Activated B cell treated with CpG ODN at 0.5 μM for 24 hours (primary cell): ENCODE results near the gene LIFR. TPM values are rescaled to one million over a fixed set of nuclear protein-coding genes. Genes with fewer than 3 reads are reported as not detected.

Experiments used
- ATAC-seq: fragments of 200-7000 bp; cut with Tn5 transposase; one replicate; pipeline ENCODE4 v1.10.0; 2021; ENCODE audit warnings: low read depth, mild to moderate bottlenecking, moderate library complexity
- CTCF ChIA-PET: fragments of 350-600 bp; sonication (Branson Sonifier 250); formaldehyde crosslinking; loops from one replicate; lab custom pipeline; 2021; ENCODE audit warnings: antibody characterized with exemption; lab: Charles Lee
- POLR2A ChIA-PET: fragments of 350-600 bp; sonication (Branson Sonifier 250); formaldehyde crosslinking; loops from one replicate; lab custom pipeline; 2021; ENCODE audit warnings: antibody characterized with exemption; lab: Charles Lee
- DNase-seq: peaks from one replicate; pipeline ENCODE4 v3.0.0; 2022
- H3K27ac Mint-ChIP-seq: one replicate; pipeline ENCODE4 v1.8.0; 2020; ENCODE audit warnings: mixed read lengths
- H3K27me3 Mint-ChIP-seq: one replicate; pipeline ENCODE4 v1.8.0; 2021; ENCODE audit warnings: mixed read lengths
- H3K36me3 Mint-ChIP-seq: one replicate; pipeline ENCODE4 v1.8.0; 2021; ENCODE audit warnings: low read depth, mixed read lengths
- H3K4me1 Mint-ChIP-seq: one replicate; pipeline ENCODE4 v1.8.0; 2021; ENCODE audit warnings: mixed read lengths
- H3K4me3 Mint-ChIP-seq: one replicate; pipeline ENCODE4 v1.8.0; 2020; ENCODE audit warnings: mild to moderate bottlenecking, mixed read lengths
- H3K9me3 Mint-ChIP-seq: one replicate; pipeline ENCODE4 v1.8.0; 2020; ENCODE audit warnings: mixed read lengths
- CTCF ChIP-seq: fragments of 200-600 bp; IDR thresholded peaks from one replicate; pipeline ENCODE4 v1.8.0; 2022; ENCODE audit warnings: antibody characterized with exemption, mild to moderate bottlenecking
- intact Hi-C: fragments of 100-400 bp; cut with micrococcal nuclease; formaldehyde crosslinking; loops from one replicate; pipeline ENCODE4 v1.15.1; 2024
- total RNA-seq: library from RNA; stranded (reverse); gene quantifications from 2 replicates; pipeline ENCODE4 v1.2.3, GENCODE V29; 2022

LIFR gene
- total RNA-seq, 1 donor from 2014 or later = not detected

DNA sequence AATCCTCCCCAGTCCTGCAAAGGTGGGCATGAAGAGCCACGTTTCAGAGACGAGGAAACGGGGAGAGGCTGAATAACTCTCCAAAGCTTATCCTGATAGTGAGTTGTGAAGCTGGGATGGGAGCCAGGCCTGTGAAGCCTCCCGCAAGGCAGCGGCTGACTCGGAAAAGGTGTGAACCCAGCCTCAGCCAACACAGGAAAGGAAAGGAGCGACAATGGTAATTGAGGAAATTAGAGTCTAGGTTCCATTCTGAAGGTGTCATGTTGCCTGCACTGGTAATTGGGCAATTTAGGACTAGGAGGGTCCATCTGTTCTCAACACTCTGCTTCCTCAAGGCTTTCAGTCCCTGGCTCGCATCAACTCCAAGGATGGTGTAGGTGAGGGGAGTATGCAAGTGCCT, 83.4 kb downstream of the LIFR start:
- H3K4me1 Mint-ChIP-seq = no peaks in the 10 kb centered on the region
- CTCF ChIA-PET = no interaction called here
- H3K27me3 Mint-ChIP-seq = peaks cover 51% of the 10 kb centered on the region
- no peak overlapping the region for H3K4me3 Mint-ChIP-seq
- intact Hi-C loops = no loop called here
- no peak for ATAC-seq
- POLR2A ChIA-PET = no interaction called here
- DNase-seq = no peak
- no peak for TF ChIP-seq CTCF
- H3K9me3 Mint-ChIP-seq = no peaks in the 10 kb centered on the region
- H3K27ac Mint-ChIP-seq = no peak overlapping the region
- no peaks in the 10 kb centered on the region for H3K36me3 Mint-ChIP-seq

DNA sequence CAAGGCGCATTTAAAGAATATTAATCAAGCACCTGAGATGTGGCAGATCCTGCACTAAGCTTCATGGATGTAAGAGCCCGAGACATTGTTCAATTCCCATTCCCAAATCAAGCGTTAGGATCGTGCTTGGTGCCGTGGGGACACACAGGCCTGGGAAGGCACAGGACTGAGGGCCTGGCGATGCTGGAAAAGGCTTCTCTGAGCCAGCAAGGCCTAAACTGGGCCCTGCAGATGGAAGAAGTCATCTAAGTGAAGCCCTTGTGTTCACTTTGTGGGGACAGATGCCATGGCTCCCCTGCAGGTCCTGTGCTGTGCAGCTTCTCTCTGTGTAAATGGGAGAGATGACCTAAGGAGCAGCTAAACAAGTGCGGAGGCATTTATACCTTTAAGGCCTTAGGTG, 83.9 kb downstream of the LIFR start:
- Mint-ChIP-seq H3K4me3 (no peak overlapping the region), H3K36me3 (no peaks in the 10 kb centered on the region), H3K4me1 (no peaks in the 10 kb centered on the region), H3K27me3 (peaks cover 54% of the 10 kb centered on the region), H3K27ac (no peak overlapping the region), H3K9me3 (no peaks in the 10 kb centered on the region)
- no peak for ATAC-seq
- TF ChIP-seq CTCF = no peak
- CTCF ChIA-PET = interaction anchor here (0.9 kb wide), 1 partner anchor 31 kb away, joined by 3 read pairs; no protein-coding TSS in a partner anchor
- no peak for DNase-seq
- POLR2A ChIA-PET = no interaction called here
- intact Hi-C loops = no loop called here

- H3K27me3 Mint-ChIP-seq = peaks cover 57% of the 10 kb centered on the region
- ATAC-seq (no peak), DNase-seq (no peak)
- intact Hi-C loops = no loop called here
- no peak for TF ChIP-seq CTCF
- H3K4me3 Mint-ChIP-seq = no peak overlapping the region
- H3K9me3 Mint-ChIP-seq = no peaks in the 10 kb centered on the region
- ChIA-PET POLR2A (no interaction called here), CTCF (interaction anchor here (0.9 kb wide), 1 partner anchor 30 kb away, joined by 3 read pairs; no protein-coding TSS in a partner anchor)
- H3K4me1 Mint-ChIP-seq = no peaks in the 10 kb centered on the region
- H3K36me3 Mint-ChIP-seq = no peaks in the 10 kb centered on the region
- H3K27ac Mint-ChIP-seq = no peak overlapping the region
Observed at GRCh38 chr5:38471709-38472108, 84.7 kb downstream of the LIFR start.

DNA sequence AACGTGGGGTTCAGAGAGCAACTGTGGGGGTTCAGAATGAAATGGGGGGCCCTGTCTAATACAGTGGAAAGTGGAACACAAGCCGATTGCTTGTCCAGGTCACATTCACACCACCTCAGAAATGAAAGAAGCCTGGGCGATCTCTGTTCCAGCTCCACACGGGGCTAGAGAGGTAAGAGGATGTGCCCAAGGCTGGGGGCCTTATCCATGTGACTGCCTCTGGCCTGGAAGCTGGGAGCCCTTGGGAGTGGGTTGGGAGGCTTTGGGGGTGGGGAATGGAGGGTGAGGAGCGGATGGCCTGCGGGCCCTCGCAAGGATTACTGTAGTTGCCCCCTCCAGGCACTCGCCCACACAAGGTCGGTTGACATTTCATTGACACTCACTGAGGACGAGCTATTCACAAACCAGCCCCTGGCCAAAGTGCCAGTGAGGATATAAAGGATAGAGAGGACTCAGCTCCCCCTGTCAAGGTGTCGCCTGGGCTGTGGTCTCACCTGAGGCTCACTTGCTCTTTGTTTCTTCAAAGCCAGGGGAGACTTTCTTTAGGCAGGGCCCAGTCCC, 86.7 kb downstream of the LIFR start:
- no peak for TF ChIP-seq CTCF
- POLR2A ChIA-PET = no interaction called here
- no peaks in the 10 kb centered on the region for H3K4me1 Mint-ChIP-seq
- no peaks in the 10 kb centered on the region for H3K36me3 Mint-ChIP-seq
- CTCF ChIA-PET = no interaction called here
- no peak for DNase-seq
- no peak overlapping the region for H3K27ac Mint-ChIP-seq
- intact Hi-C loops = no loop called here
- peaks cover 58% of the 10 kb centered on the region for H3K27me3 Mint-ChIP-seq
- H3K9me3 Mint-ChIP-seq = no peaks in the 10 kb centered on the region
- H3K4me3 Mint-ChIP-seq = no peak overlapping the region
- ATAC-seq = no peak

GRCh38 chr5:38468978-38469706, 87.3 kb downstream of the LIFR start:
- DNase-seq (no peak), ATAC-seq (no peak)
- ChIA-PET POLR2A (no interaction called here), CTCF (interaction anchor here (2.2 kb wide), 1 partner anchor 28 kb away, joined by 9 read pairs; no protein-coding TSS in a partner anchor)
- H3K27me3 Mint-ChIP-seq = peaks cover 55% of the 10 kb centered on the region
- intact Hi-C loops = no loop called here
- no peaks in the 10 kb centered on the region for H3K9me3 Mint-ChIP-seq
- no peaks in the 10 kb centered on the region for H3K4me1 Mint-ChIP-seq
- no peak for TF ChIP-seq CTCF
- no peak overlapping the region for H3K27ac Mint-ChIP-seq
- H3K36me3 Mint-ChIP-seq = no peaks in the 10 kb centered on the region
- H3K4me3 Mint-ChIP-seq = no peak overlapping the region
